Measurements from ENCODE around the gene TNXB.
"Not testable (repeated sequence)": the region's sequence is repeated elsewhere in the genome, so short reads cannot be mapped to it uniquely, and the experiment has no call there.

GRCh38 chr6:32009537-32009936 lies 99.6 kb downstream of the TNXB start:
- not testable (repeated sequence) for TF ChIP-seq CTCF (IDR thresholded peaks at IDR 0.05); BCL3 (IDR thresholded peaks at IDR 0.05); POLR2A (IDR thresholded peaks at IDR 0.05; ENCODE audit: low read length); USF2 (IDR thresholded peaks at IDR 0.05); MYC (IDR thresholded peaks at IDR 0.05; ENCODE audit: borderline replicate concordance, low read length); MAZ (IDR thresholded peaks at IDR 0.05; ENCODE audit: borderline replicate concordance, low read depth, low read length); ESRRA (IDR thresholded peaks at IDR 0.05; ENCODE audit: borderline replicate concordance, low read length)
